HEK293 (cell line): ENCODE measurements around the gene MUC5B.

Source experiments
- CTCF ChIA-PET: fragments of 350-600 bp; formaldehyde crosslinking; extraction: SDS; loops from one replicate; lab custom pipeline; 2021; ENCODE audit warnings: antibody characterized with exemption; lab: Yijun Ruan, JAX
- POLR2A ChIA-PET: fragments of 300-600 bp; formaldehyde crosslinking; extraction: SDS; loops from one replicate; lab custom pipeline; 2020; ENCODE audit warnings: antibody characterized with exemption, inconsistent platforms; lab: Yijun Ruan, JAX
- H3K27ac ChIP-seq: fragments of 200-500 bp; sonication (Bioruptor generic); 2 replicates; pipeline ENCODE4 v1.5.1; 2014; ENCODE audit warnings: low read depth, low read length, control low read depth, inconsistent platforms; ENCODE audit errors: extremely low read depth
- H3K36me3 ChIP-seq, 2 experiments: fragments of 200-500 bp in 1 of 2; sonication (Bioruptor generic) in 1 of 2; 1 replicate in 1 of 2; 2 replicates in 1 of 2; pipeline ENCODE4 v1.5.1; 2014 to 2017; ENCODE audit warnings: inconsistent platforms in 2 of 2, low read length in 2 of 2; ENCODE audit not compliant: control insufficient read depth in 2 of 2, insufficient read depth in 1 of 2
- H3K4me1 ChIP-seq: fragments of 200-500 bp; sonication (Bioruptor generic); 2 replicates; pipeline ENCODE4 v1.5.1; 2014; ENCODE audit warnings: mild to moderate bottlenecking, low read length, inconsistent platforms; ENCODE audit not compliant: control insufficient read depth, insufficient read depth
- H3K4me3 ChIP-seq: 2 replicates; pipeline ENCODE4 v1.5.1; 2011; ENCODE audit warnings: low read depth, mild to moderate bottlenecking, control low read depth, low read length, moderate library complexity
- H3K9me3 ChIP-seq: fragments of 200-500 bp; sonication (Bioruptor generic); 2 replicates; pipeline ENCODE4 v1.5.1; 2014; ENCODE audit warnings: low read depth, low read length, inconsistent platforms; ENCODE audit not compliant: control insufficient read depth, insufficient read depth
- BCL11A ChIP-seq: fragments of 450-650 bp; formaldehyde crosslinking; IDR thresholded peaks from 2 replicates; pipeline ENCODE4 v1.5.1; 2016; ENCODE audit warnings: low read depth, missing biosample characterization, missing genetic modification characterization
- GLIS1 ChIP-seq: fragments of 450-650 bp; formaldehyde crosslinking; IDR thresholded peaks from 2 replicates; pipeline ENCODE4 v1.5.1; 2016; ENCODE audit warnings: missing biosample characterization, missing genetic modification characterization
- GLIS2 ChIP-seq: fragments of 450-650 bp; formaldehyde crosslinking; IDR thresholded peaks from 2 replicates; pipeline ENCODE4 v1.5.1; 2016; ENCODE audit warnings: missing biosample characterization, missing genetic modification characterization
- KLF17 ChIP-seq: fragments of 450-650 bp; formaldehyde crosslinking; IDR thresholded peaks from 2 replicates; pipeline ENCODE4 v1.5.1; 2016; ENCODE audit warnings: missing biosample characterization, missing genetic modification characterization
- KLF8 ChIP-seq: fragments of 450-650 bp; formaldehyde crosslinking; IDR thresholded peaks from 2 replicates; pipeline ENCODE4 v1.5.1; 2016; ENCODE audit warnings: missing biosample characterization, missing genetic modification characterization
- ZNF23 ChIP-seq: fragments of 450-650 bp; formaldehyde crosslinking; IDR thresholded peaks from 2 replicates; pipeline ENCODE4 v1.5.1; 2016; ENCODE audit warnings: missing biosample characterization, missing genetic modification characterization, borderline replicate concordance
- ZNF658 ChIP-seq: fragments of 450-650 bp; formaldehyde crosslinking; IDR thresholded peaks from 2 replicates; pipeline ENCODE4; 2016; ENCODE audit warnings: missing biosample characterization, missing genetic modification characterization
- ZNF670 ChIP-seq: fragments of 450-650 bp; formaldehyde crosslinking; IDR thresholded peaks from 2 replicates; pipeline ENCODE4 v1.5.1; 2016; ENCODE audit warnings: missing biosample characterization, missing genetic modification characterization, low read depth
- ZNF830 ChIP-seq: fragments of 450-650 bp; IDR thresholded peaks from 2 replicates; pipeline ENCODE4 v1.5.0; 2018; ENCODE audit warnings: missing biosample characterization, missing genetic modification characterization, low read depth, mild to moderate bottlenecking, moderate library complexity
- ZSCAN18 ChIP-seq: fragments of 450-650 bp; formaldehyde crosslinking; IDR thresholded peaks from 2 replicates; pipeline ENCODE4 v1.5.1; 2016; ENCODE audit warnings: missing biosample characterization, missing genetic modification characterization
- TF ChIP-seq, protein P1 (sequence below): fragments of 450-650 bp; formaldehyde crosslinking; IDR thresholded peaks from 2 replicates; pipeline ENCODE4 v1.5.1; 2016; ENCODE audit warnings: missing biosample characterization, missing genetic modification characterization, borderline replicate concordance
- TF ChIP-seq, protein P2 (sequence below): fragments of 450-650 bp; formaldehyde crosslinking; IDR thresholded peaks from 2 replicates; pipeline ENCODE4 v1.5.1; 2017; ENCODE audit warnings: missing biosample characterization, missing genetic modification characterization
- TF ChIP-seq, protein P3 (sequence below): fragments of 450-650 bp; formaldehyde crosslinking; IDR thresholded peaks from 2 replicates; pipeline ENCODE4 v1.5.1; 2016; ENCODE audit warnings: missing biosample characterization, missing genetic modification characterization
- TF ChIP-seq, protein P4 (sequence below): fragments of 450-650 bp; formaldehyde crosslinking; IDR thresholded peaks from 2 replicates; pipeline ENCODE4 v1.5.1; 2017; ENCODE audit warnings: missing biosample characterization, missing genetic modification characterization

The MUC5B gene

GRCh38 chr11:1234771-1235305 lies 12.0 kb downstream of the MUC5B start:
- ChIA-PET CTCF (interaction anchor here (0.5 kb wide), 1 partner anchor 13 kb away, joined by 3 read pairs; no protein-coding TSS in a partner anchor), POLR2A (no interaction called here)
- Histone ChIP-seq H3K9me3 (no peaks in the 10 kb centered on the region), H3K27ac (no peak overlapping the region), H3K4me3 (no peak overlapping the region), H3K36me3 (no peaks in the 10 kb centered on the region), H3K4me1 (no peaks in the 10 kb centered on the region)
- no peak for TF ChIP-seq ZNF670 (tag by site-specific recombination)
- TF ChIP-seq, protein P1, sequence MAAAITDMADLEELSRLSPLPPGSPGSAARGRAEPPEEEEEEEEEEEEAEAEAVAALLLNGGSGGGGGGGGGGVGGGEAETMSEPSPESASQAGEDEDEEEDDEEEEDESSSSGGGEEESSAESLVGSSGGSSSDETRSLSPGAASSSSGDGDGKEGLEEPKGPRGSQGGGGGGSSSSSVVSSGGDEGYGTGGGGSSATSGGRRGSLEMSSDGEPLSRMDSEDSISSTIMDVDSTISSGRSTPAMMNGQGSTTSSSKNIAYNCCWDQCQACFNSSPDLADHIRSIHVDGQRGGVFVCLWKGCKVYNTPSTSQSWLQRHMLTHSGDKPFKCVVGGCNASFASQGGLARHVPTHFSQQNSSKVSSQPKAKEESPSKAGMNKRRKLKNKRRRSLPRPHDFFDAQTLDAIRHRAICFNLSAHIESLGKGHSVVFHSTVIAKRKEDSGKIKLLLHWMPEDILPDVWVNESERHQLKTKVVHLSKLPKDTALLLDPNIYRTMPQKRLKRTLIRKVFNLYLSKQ (tag by site-specific recombination) = no peak
- TF ChIP-seq, protein P2, sequence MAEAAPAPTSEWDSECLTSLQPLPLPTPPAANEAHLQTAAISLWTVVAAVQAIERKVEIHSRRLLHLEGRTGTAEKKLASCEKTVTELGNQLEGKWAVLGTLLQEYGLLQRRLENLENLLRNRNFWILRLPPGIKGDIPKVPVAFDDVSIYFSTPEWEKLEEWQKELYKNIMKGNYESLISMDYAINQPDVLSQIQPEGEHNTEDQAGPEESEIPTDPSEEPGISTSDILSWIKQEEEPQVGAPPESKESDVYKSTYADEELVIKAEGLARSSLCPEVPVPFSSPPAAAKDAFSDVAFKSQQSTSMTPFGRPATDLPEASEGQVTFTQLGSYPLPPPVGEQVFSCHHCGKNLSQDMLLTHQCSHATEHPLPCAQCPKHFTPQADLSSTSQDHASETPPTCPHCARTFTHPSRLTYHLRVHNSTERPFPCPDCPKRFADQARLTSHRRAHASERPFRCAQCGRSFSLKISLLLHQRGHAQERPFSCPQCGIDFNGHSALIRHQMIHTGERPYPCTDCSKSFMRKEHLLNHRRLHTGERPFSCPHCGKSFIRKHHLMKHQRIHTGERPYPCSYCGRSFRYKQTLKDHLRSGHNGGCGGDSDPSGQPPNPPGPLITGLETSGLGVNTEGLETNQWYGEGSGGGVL (tag by site-specific recombination) = no peak
- TF ChIP-seq ZNF658 (tag by site-specific recombination) = no peak
- TF ChIP-seq ZNF830 (tag by site-specific recombination) = no peak
- TF ChIP-seq KLF17 (tag by site-specific recombination) = no peak
- TF ChIP-seq BCL11A (tag by site-specific recombination) = no peak

DNA sequence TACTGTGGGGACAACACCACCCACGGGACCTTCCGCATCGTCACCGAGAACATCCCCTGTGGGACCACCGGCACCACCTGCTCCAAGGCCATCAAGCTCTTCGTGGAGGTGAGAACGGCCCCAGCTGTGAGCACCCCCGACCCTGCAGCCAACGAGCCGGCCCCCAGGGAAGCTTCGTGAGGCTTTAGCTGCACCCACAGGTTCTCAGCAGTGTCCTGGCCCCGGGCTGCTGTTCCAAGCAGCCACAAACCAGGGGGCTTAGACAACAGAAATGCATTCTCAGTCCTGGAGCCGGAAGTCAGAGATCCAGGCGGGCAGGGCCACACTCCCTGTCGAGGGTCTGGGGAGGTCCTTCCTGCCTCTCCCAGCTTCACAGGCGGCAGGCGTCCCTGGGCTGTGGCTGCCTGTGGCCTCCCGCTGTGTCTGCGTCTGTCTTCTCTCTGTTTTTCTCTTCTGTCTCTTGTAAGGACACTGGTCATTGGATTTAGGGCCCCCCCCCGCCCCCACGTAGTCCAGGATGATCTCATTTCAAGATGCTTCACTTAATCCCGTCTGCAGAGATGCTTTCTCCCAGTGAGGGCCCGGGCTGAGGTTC lies 12.5 kb downstream of the MUC5B start:
- no peak overlapping the region for H3K27ac ChIP-seq
- CTCF ChIA-PET = interaction anchor here (0.7 kb wide), 1 partner anchor 32 kb away, joined by 7 read pairs; no protein-coding TSS in a partner anchor
- no peak overlapping the region for H3K4me3 ChIP-seq
- no peaks in the 10 kb centered on the region for H3K9me3 ChIP-seq
- POLR2A ChIA-PET = no interaction called here
- no peaks in the 10 kb centered on the region for H3K4me1 ChIP-seq
- TF ChIP-seq, protein P3, sequence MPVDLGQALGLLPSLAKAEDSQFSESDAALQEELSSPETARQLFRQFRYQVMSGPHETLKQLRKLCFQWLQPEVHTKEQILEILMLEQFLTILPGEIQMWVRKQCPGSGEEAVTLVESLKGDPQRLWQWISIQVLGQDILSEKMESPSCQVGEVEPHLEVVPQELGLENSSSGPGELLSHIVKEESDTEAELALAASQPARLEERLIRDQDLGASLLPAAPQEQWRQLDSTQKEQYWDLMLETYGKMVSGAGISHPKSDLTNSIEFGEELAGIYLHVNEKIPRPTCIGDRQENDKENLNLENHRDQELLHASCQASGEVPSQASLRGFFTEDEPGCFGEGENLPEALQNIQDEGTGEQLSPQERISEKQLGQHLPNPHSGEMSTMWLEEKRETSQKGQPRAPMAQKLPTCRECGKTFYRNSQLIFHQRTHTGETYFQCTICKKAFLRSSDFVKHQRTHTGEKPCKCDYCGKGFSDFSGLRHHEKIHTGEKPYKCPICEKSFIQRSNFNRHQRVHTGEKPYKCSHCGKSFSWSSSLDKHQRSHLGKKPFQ (tag by site-specific recombination) = no peak
- TF ChIP-seq ZSCAN18 (tag by site-specific recombination) = no peak
- TF ChIP-seq ZNF23 = no peak
- TF ChIP-seq, protein P4, sequence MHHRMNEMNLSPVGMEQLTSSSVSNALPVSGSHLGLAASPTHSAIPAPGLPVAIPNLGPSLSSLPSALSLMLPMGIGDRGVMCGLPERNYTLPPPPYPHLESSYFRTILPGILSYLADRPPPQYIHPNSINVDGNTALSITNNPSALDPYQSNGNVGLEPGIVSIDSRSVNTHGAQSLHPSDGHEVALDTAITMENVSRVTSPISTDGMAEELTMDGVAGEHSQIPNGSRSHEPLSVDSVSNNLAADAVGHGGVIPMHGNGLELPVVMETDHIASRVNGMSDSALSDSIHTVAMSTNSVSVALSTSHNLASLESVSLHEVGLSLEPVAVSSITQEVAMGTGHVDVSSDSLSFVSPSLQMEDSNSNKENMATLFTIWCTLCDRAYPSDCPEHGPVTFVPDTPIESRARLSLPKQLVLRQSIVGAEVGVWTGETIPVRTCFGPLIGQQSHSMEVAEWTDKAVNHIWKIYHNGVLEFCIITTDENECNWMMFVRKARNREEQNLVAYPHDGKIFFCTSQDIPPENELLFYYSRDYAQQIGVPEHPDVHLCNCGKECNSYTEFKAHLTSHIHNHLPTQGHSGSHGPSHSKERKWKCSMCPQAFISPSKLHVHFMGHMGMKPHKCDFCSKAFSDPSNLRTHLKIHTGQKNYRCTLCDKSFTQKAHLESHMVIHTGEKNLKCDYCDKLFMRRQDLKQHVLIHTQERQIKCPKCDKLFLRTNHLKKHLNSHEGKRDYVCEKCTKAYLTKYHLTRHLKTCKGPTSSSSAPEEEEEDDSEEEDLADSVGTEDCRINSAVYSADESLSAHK (tag by site-specific recombination) = no peak
- TF ChIP-seq KLF8 (tag by site-specific recombination) = no peak
- TF ChIP-seq GLIS2 (tag by site-specific recombination) = no peak
- TF ChIP-seq GLIS1 (tag by site-specific recombination) = peak; percentile 68
- no peaks in the 10 kb centered on the region for H3K36me3 ChIP-seq
